Neural progenitor cell (in vitro differentiated cells): ENCODE results near the gene ALX3. TPM values are rescaled to one million over a fixed set of nuclear protein-coding genes. Genes with fewer than 3 reads are reported as not detected.

Experiments
- DNase-seq: peaks from one replicate; pipeline ENCODE4 v3.0.0-alpha.2; 2016; ENCODE audit warnings: low spot score
- H2AFZ ChIP-seq: fragments of 200-600 bp; sonication (generic); replicated peaks from 2 replicates; pipeline ENCODE4 v1.6.1; 2016; ENCODE audit warnings: antibody characterized with exemption
- H3F3A ChIP-seq: fragments of 200-600 bp; sonication (generic); 2 replicates; pipeline ENCODE4 v1.6.1; 2016; ENCODE audit warnings: antibody characterized with exemption, low read depth
- H3K27ac ChIP-seq: fragments of 200-600 bp; sonication (generic); 2 replicates; pipeline ENCODE4 v1.5.1; 2016; ENCODE audit warnings: mild to moderate bottlenecking
- H3K27me3 ChIP-seq: fragments of 200-600 bp; sonication (generic); 2 replicates; pipeline ENCODE4 v1.6.1; 2016; ENCODE audit warnings: mild to moderate bottlenecking, moderate library complexity
- H3K36me3 ChIP-seq: fragments of 200-600 bp; sonication (generic); 2 replicates; pipeline ENCODE4 v1.5.1; 2016
- H3K4me1 ChIP-seq: fragments of 200-600 bp; sonication (generic); 2 replicates; pipeline ENCODE4 v1.6.1; 2016; ENCODE audit warnings: mixed run types
- H3K4me2 ChIP-seq: fragments of 200-600 bp; sonication (generic); 2 replicates; pipeline ENCODE4 v1.6.1; 2016
- H3K4me3 ChIP-seq: fragments of 200-600 bp; sonication (generic); 2 replicates; pipeline ENCODE4 v1.5.1; 2016
- H3K79me2 ChIP-seq: fragments of 200-600 bp; sonication (generic); 2 replicates; pipeline ENCODE4 v1.6.1; 2016; ENCODE audit warnings: low read depth
- H3K9ac ChIP-seq: fragments of 200-600 bp; sonication (generic); 2 replicates; pipeline ENCODE4 v1.6.1; 2016
- H3K9me3 ChIP-seq: fragments of 200-600 bp; sonication (generic); 2 replicates; pipeline ENCODE4 v1.5.1; 2016; ENCODE audit warnings: low read depth
- H4K20me1 ChIP-seq: fragments of 200-600 bp; sonication (generic); 2 replicates; pipeline ENCODE4 v1.6.1; 2016; ENCODE audit warnings: low read depth
- H3K27ac Mint-ChIP-seq: 3 replicates; pipeline ENCODE4 v1.8.0; 2021; ENCODE audit warnings: mixed read lengths
- H3K27me3 Mint-ChIP-seq: 2 replicates; pipeline ENCODE4 v1.8.0; 2022; ENCODE audit warnings: low read depth, mild to moderate bottlenecking, inconsistent platforms, moderate library complexity, mixed read lengths; ENCODE audit not compliant: insufficient read depth
- H3K36me3 Mint-ChIP-seq: 3 replicates; pipeline ENCODE4 v1.8.0; 2021; ENCODE audit warnings: mixed read lengths
- H3K4me1 Mint-ChIP-seq: 3 replicates; pipeline ENCODE4 v1.8.0; 2021; ENCODE audit warnings: mixed read lengths
- H3K4me3 Mint-ChIP-seq: 3 replicates; pipeline ENCODE4 v1.8.0; 2021; ENCODE audit warnings: mild to moderate bottlenecking, moderate library complexity, mixed read lengths
- H3K9me3 Mint-ChIP-seq: 3 replicates; pipeline ENCODE4 v1.8.0; 2020; ENCODE audit warnings: mixed read lengths
- CTCF ChIP-seq: fragments of 200-600 bp; sonication (generic); IDR thresholded peaks from 2 replicates; pipeline ENCODE4 v1.5.1; 2017; ENCODE audit warnings: antibody characterized with exemption, mild to moderate bottlenecking
- EZH2 ChIP-seq: fragments of 200-600 bp; sonication (generic); IDR thresholded peaks from 2 replicates; pipeline ENCODE4 v1.6.1; 2017; ENCODE audit warnings: antibody characterized with exemption, mild to moderate bottlenecking, moderate library complexity
- EZH2phosphoT487 ChIP-seq: fragments of 200-600 bp; sonication (generic); IDR thresholded peaks from 2 replicates; pipeline ENCODE4 v1.6.1; 2017; ENCODE audit warnings: antibody characterized with exemption
- total RNA-seq: library from RNA; depleted of rRNA; stranded (reverse); fragments of >200 nt; gene quantifications from 2 replicates; pipeline ENCODE4 v1.2.3, GENCODE V29; 2015; ENCODE audit warnings: low replicate concordance

Gene ALX3
- total RNA-seq, 1 donor from 2014 or later = not detected

DNA sequence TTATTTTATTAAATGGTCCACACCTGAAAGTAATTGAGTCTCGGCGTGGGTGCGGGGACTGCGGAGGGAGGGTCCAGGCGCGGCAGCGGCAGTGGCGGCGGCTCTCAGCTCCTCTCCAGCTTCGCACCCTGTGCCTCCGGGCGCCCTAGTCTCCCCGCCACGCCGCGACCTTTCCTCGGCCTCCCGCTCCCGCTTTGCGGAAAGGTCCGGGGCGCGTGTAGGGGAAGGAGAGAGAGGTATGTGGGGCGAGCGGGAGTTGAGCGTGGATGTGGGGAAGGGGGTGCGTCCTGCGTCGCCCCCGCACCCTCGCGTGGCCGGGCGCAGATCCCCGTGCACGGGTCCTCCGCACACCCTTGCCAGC lies 13.4 kb upstream of the ALX3 start:
- Mint-ChIP-seq H3K9me3 (no peaks in the 10 kb centered on the region), H3K36me3 (no peaks in the 10 kb centered on the region), H3K4me1 (peaks cover 16% of the 10 kb centered on the region), H3K27me3 (peaks cover 83% of the 10 kb centered on the region), H3K27ac (no peak overlapping the region), H3K4me3 (peak overlapping the region; percentile 66)
- TF ChIP-seq EZH2 (no peak), CTCF (no peak), EZH2phosphoT487 (no peak)
- peak overlapping the region; percentile 24 for H3K4me3 ChIP-seq
- H3K9ac ChIP-seq = no peak overlapping the region
- no peak overlapping the region for H2AFZ ChIP-seq
- H3K4me2 ChIP-seq = peak overlapping the region; percentile 60
- H3K27ac ChIP-seq = no peak overlapping the region
- H3F3A ChIP-seq = peaks cover 5% of the 10 kb centered on the region
- no peaks in the 10 kb centered on the region for H3K79me2 ChIP-seq
- peak; percentile 39 for DNase-seq
- no peaks in the 10 kb centered on the region for H3K36me3 ChIP-seq
- peaks cover 91% of the 10 kb centered on the region for H3K27me3 ChIP-seq
- peaks cover 15% of the 10 kb centered on the region for H3K4me1 ChIP-seq
- H4K20me1 ChIP-seq = peaks cover 43% of the 10 kb centered on the region
- no peaks in the 10 kb centered on the region for H3K9me3 ChIP-seq

- peaks cover 15% of the 10 kb centered on the region for H3K4me1 ChIP-seq
- H3K4me2 ChIP-seq = peak overlapping the region; percentile 60
- TF ChIP-seq EZH2 (no peak), CTCF (no peak), EZH2phosphoT487 (no peak)
- H3K4me3 Mint-ChIP-seq = no peak overlapping the region
- no peaks in the 10 kb centered on the region for H3K36me3 Mint-ChIP-seq
- no peaks in the 10 kb centered on the region for H3K9me3 Mint-ChIP-seq
- peaks cover 97% of the 10 kb centered on the region for H3K27me3 ChIP-seq
- no peaks in the 10 kb centered on the region for H3K36me3 ChIP-seq
- H3F3A ChIP-seq = peaks cover 5% of the 10 kb centered on the region
- peaks cover 82% of the 10 kb centered on the region for H3K27me3 Mint-ChIP-seq
- H3K4me3 ChIP-seq = peak overlapping the region; percentile 24
- DNase-seq = no peak
- no peak overlapping the region for H3K9ac ChIP-seq
- no peak overlapping the region for H3K27ac ChIP-seq
- H4K20me1 ChIP-seq = peaks cover 43% of the 10 kb centered on the region
- H2AFZ ChIP-seq = no peak overlapping the region
- no peaks in the 10 kb centered on the region for H3K9me3 ChIP-seq
- H3K27ac Mint-ChIP-seq = no peak overlapping the region
- peaks cover 16% of the 10 kb centered on the region for H3K4me1 Mint-ChIP-seq
- H3K79me2 ChIP-seq = no peaks in the 10 kb centered on the region
These were observed 12.8 kb upstream of the ALX3 start for GRCh38 chr1:110083061-110083865.

DNA sequence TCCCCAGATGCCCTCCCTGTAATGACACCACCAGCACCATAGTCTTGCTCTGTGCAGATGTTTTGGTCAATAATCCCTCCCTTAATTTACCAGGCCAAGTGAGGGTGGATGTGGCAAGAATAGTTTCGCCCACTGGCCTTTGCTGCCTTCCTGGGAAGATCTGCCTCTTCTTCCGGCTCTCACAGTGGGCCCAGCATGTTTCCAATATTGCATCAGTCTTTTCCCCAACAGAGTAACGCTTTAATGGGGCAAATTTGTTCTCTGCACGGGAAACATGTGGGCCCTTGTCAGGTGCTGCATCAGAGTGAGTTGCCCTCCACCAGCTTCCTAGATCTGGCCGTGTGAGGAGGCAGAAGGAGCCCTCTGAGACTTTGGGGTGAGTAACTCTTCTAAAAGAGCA lies 12.0 kb upstream of the ALX3 start:
- Mint-ChIP-seq H3K27me3 (peaks cover 76% of the 10 kb centered on the region), H3K9me3 (no peaks in the 10 kb centered on the region), H3K4me1 (peaks cover 16% of the 10 kb centered on the region), H3K4me3 (peak overlapping the region; percentile 13), H3K36me3 (no peaks in the 10 kb centered on the region), H3K27ac (no peak overlapping the region)
- peaks cover 15% of the 10 kb centered on the region for H3K4me1 ChIP-seq
- no peak overlapping the region for H3K27ac ChIP-seq
- H3K9ac ChIP-seq = no peak overlapping the region
- H3K27me3 ChIP-seq = peaks cover 98% of the 10 kb centered on the region
- H2AFZ ChIP-seq = no peak overlapping the region
- H3F3A ChIP-seq = peaks cover 5% of the 10 kb centered on the region
- no peak overlapping the region for H3K4me2 ChIP-seq
- no peaks in the 10 kb centered on the region for H3K9me3 ChIP-seq
- peaks cover 43% of the 10 kb centered on the region for H4K20me1 ChIP-seq
- no peaks in the 10 kb centered on the region for H3K79me2 ChIP-seq
- no peak overlapping the region for H3K4me3 ChIP-seq
- DNase-seq = no peak
- no peak for TF ChIP-seq EZH2phosphoT487
- TF ChIP-seq CTCF = no peak
- TF ChIP-seq EZH2 = no peak
- H3K36me3 ChIP-seq = no peaks in the 10 kb centered on the region
